ENCODE results near the gene KDM1B.
"Not testable (repeated sequence)": the region's sequence is repeated elsewhere in the genome, so short reads cannot be mapped to it uniquely, and the experiment has no call there.

The KDM1B gene

DNA sequence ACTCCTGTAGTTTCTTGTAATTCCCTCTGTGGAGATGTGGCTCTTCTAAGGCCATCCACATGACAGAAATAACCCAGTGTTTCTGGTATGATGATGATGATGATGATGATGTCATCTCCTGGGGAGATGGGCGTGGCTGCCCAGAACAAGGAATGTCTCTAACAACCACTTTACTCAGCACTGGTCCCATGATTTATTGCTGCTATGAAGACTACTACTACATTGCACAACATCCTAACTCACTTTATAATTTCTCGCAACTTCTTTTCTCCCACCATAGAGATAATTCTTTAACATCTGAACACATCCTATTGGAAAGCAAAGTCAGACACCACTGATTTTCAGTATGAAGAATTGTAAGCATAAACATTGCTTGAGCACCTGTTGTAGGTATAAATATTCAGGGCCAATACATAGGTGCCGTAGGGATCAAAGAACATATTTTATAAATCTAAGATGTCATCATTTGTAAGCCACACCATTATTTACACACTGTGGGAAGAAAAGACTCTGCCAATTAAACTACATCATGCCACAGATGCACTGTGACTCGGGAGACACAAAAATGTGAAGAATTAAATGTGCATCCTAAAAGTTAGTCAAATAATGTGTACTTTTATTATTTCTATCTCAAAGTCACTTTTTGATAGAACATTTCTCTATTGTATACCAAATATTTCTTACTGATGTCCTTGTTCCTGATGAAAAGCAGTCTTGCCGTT is 6.8 kb upstream of the KDM1B start:
- Histone ChIP-seq H3K79me2 (ENCODE audit: insufficient read depth, low read length) (no peaks in the 10 kb centered on the region), H3K9ac (ENCODE audit: low read depth, low read length, poor library complexity, severe bottlenecking) (no peak overlapping the region)

DNA sequence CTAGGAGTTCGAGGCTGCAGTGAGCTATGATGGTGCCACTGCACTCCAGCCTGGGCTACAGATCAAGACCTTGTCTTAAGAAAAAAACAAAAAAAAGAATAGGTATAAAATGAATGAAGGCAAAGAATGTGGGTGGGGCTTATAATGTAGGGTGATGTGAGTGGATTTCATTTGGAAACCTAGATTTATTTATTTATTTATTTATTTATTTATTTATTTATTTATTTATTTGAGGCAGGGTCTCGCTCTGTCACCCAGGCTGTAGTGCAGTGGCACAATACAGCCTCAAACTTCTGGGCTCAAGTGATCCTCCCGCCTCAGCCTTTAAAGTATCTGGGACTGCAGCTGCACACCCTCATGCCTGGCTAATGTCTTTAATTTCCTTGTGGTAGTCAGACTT is 3.8 kb upstream of the KDM1B start:
- not testable (repeated sequence) for H3F3A ChIP-seq (ENCODE audit: low read depth); H4K20me1 ChIP-seq (ENCODE audit: insufficient read depth, low read length, poor library complexity, severe bottlenecking); H3K9me2 ChIP-seq (replicated peaks; ENCODE audit: low read depth, low read length); H2AFZ ChIP-seq (ENCODE audit: low read length); H3K4me3 ChIP-seq (ENCODE audit: low read length, poor library complexity, severe bottlenecking); H3K36me3 ChIP-seq (ENCODE audit: insufficient read depth, low read length); H3K79me2 ChIP-seq (ENCODE audit: insufficient read depth, low read length); H3K27me3 ChIP-seq (ENCODE audit: insufficient read depth, low read length, poor library complexity, severe bottlenecking); H3K9me3 ChIP-seq (ENCODE audit: insufficient read depth, low read depth, low read length); H3K9ac ChIP-seq (ENCODE audit: low read depth, low read length, poor library complexity, severe bottlenecking); H3K4me2 ChIP-seq (ENCODE audit: low read depth, low read length, poor library complexity, severe bottlenecking)
- H3K4me1 ChIP-seq (ENCODE audit: insufficient read depth, low read length, poor library complexity, severe bottlenecking): peaks cover 34% of the 10 kb centered on the region

More for the DNA sequence above, 6.8 kb upstream of the KDM1B start:
- Histone ChIP-seq H3K9me2 (replicated peaks; ENCODE audit: low read depth, low read length) (no peaks in the 10 kb centered on the region), H3F3A (ENCODE audit: low read depth) (0 out of 2 replicates have a peak, but pooled peaks cover 2% of the 10 kb centered on the region), H4K20me1 (ENCODE audit: insufficient read depth, low read length, poor library complexity, severe bottlenecking) (no peaks in the 10 kb centered on the region), H2AFZ (ENCODE audit: low read length) (no peak overlapping the region), H3K4me3 (ENCODE audit: low read length, poor library complexity, severe bottlenecking) (no peak overlapping the region), H3K27me3 (ENCODE audit: insufficient read depth, low read length, poor library complexity, severe bottlenecking) (no peaks in the 10 kb centered on the region), H3K4me2 (ENCODE audit: low read depth, low read length, poor library complexity, severe bottlenecking) (no peak overlapping the region), H3K36me3 (ENCODE audit: insufficient read depth, low read length) (no peaks in the 10 kb centered on the region), H3K4me1 (ENCODE audit: insufficient read depth, low read length, poor library complexity, severe bottlenecking) (peaks cover 17% of the 10 kb centered on the region), H3K9me3 (ENCODE audit: insufficient read depth, low read depth, low read length) (no peaks in the 10 kb centered on the region)
- TF ChIP-seq EZH2phosphoT487 (IDR thresholded peaks at IDR 0.05; ENCODE audit: borderline replicate concordance): no peak
- TF ChIP-seq, protein P1, sequence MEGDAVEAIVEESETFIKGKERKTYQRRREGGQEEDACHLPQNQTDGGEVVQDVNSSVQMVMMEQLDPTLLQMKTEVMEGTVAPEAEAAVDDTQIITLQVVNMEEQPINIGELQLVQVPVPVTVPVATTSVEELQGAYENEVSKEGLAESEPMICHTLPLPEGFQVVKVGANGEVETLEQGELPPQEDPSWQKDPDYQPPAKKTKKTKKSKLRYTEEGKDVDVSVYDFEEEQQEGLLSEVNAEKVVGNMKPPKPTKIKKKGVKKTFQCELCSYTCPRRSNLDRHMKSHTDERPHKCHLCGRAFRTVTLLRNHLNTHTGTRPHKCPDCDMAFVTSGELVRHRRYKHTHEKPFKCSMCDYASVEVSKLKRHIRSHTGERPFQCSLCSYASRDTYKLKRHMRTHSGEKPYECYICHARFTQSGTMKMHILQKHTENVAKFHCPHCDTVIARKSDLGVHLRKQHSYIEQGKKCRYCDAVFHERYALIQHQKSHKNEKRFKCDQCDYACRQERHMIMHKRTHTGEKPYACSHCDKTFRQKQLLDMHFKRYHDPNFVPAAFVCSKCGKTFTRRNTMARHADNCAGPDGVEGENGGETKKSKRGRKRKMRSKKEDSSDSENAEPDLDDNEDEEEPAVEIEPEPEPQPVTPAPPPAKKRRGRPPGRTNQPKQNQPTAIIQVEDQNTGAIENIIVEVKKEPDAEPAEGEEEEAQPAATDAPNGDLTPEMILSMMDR (conservative IDR thresholded peaks at IDR 0.05; ENCODE audit: low read length): no peak

DNA sequence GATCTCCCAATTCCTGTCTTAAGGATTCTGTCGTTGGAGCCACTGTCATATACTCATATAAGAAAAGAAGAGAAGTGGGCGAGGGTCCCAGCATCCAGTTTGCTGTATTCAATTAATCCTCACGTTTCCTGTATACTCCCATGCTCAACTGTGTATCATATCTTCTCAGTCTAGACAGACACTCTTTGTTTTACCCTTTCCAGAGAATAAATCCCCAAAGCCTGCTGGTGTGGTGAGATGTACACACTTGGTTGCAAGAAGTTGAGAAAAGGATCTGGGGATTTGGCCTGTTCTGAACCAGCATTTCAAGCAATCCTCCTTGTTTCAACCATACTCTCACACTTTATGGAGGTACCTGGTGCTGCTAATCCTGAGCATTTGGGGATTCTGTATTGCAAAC is 3.4 kb upstream of the KDM1B start:
- 0 out of 2 replicates have a peak, but pooled peaks cover 2% of the 10 kb centered on the region for H3F3A ChIP-seq (ENCODE audit: low read depth)
- H3K9ac ChIP-seq (ENCODE audit: low read depth, low read length, poor library complexity, severe bottlenecking): no peak overlapping the region
- no peak overlapping the region for H3K4me3 ChIP-seq (ENCODE audit: low read length, poor library complexity, severe bottlenecking)
- H3K4me1 ChIP-seq (ENCODE audit: insufficient read depth, low read length, poor library complexity, severe bottlenecking): peaks cover 35% of the 10 kb centered on the region
- H3K9me3 ChIP-seq (ENCODE audit: insufficient read depth, low read depth, low read length): no peaks in the 10 kb centered on the region
- H3K36me3 ChIP-seq (ENCODE audit: insufficient read depth, low read length): no peaks in the 10 kb centered on the region
- TF ChIP-seq EZH2phosphoT487 (IDR thresholded peaks at IDR 0.05; ENCODE audit: borderline replicate concordance): no peak
- TF ChIP-seq, protein P1 (conservative IDR thresholded peaks at IDR 0.05; ENCODE audit: low read length): no peak
- no peak overlapping the region for H2AFZ ChIP-seq (ENCODE audit: low read length)
- no peaks in the 10 kb centered on the region for H4K20me1 ChIP-seq (ENCODE audit: insufficient read depth, low read length, poor library complexity, severe bottlenecking)
- 0 out of 2 replicates have a peak, but pooled peaks cover 4% of the 10 kb centered on the region for H3K79me2 ChIP-seq (ENCODE audit: insufficient read depth, low read length)
- no peaks in the 10 kb centered on the region for H3K27me3 ChIP-seq (ENCODE audit: insufficient read depth, low read length, poor library complexity, severe bottlenecking)
- peak overlapping the region; percentile 87 for H3K4me2 ChIP-seq (ENCODE audit: low read depth, low read length, poor library complexity, severe bottlenecking)
- H3K9me2 ChIP-seq (replicated peaks; ENCODE audit: low read depth, low read length): no peaks in the 10 kb centered on the region

DNA sequence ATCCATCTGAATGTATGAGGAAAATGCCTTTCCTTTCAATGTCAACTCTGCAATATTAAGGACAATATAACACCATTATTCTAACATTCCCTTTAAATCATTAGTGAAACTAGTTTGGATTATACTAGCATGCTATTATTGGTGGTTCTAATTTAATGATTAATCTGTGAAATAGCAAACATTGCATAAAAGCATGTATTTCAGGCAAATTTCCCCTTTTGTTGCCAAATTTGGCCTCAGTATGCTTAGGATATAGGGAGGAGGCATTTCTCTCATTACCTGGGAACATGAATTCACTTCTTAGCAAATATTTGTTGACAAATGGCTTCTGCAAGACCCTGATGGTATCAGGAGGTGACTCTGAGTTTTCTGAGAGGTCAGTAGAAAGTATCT is 1.9 kb upstream of the KDM1B start:
- Histone ChIP-seq H3K4me2 (ENCODE audit: low read depth, low read length, poor library complexity, severe bottlenecking) (peak overlapping the region; percentile 87), H3K9me2 (replicated peaks; ENCODE audit: low read depth, low read length) (no peaks in the 10 kb centered on the region), H2AFZ (ENCODE audit: low read length) (peak overlapping the region; percentile 59; the same call in 1 of the 2 replicates), H3K4me1 (ENCODE audit: insufficient read depth, low read length, poor library complexity, severe bottlenecking) (peaks cover 35% of the 10 kb centered on the region), H3K36me3 (ENCODE audit: insufficient read depth, low read length) (no peaks in the 10 kb centered on the region), H3K9ac (ENCODE audit: low read depth, low read length, poor library complexity, severe bottlenecking) (peak overlapping the region; percentile 77), H4K20me1 (ENCODE audit: insufficient read depth, low read length, poor library complexity, severe bottlenecking) (no peaks in the 10 kb centered on the region), H3F3A (ENCODE audit: low read depth) (0 out of 2 replicates have a peak, but pooled peaks cover 2% of the 10 kb centered on the region), H3K9me3 (ENCODE audit: insufficient read depth, low read depth, low read length) (no peaks in the 10 kb centered on the region), H3K79me2 (ENCODE audit: insufficient read depth, low read length) (0 out of 2 replicates have a peak, but pooled peaks cover 4% of the 10 kb centered on the region), H3K4me3 (ENCODE audit: low read length, poor library complexity, severe bottlenecking) (peak overlapping the region; percentile 94), H3K27me3 (ENCODE audit: insufficient read depth, low read length, poor library complexity, severe bottlenecking) (no peaks in the 10 kb centered on the region)
- TF ChIP-seq, protein P1 (conservative IDR thresholded peaks at IDR 0.05; ENCODE audit: low read length): no peak
- TF ChIP-seq EZH2phosphoT487 (IDR thresholded peaks at IDR 0.05; ENCODE audit: borderline replicate concordance): no peak
